Psoas muscle (tissue), 8 donors: Measurements from ENCODE around the gene CACNB1. TPM values are rescaled to one million over a fixed set of nuclear protein-coding genes. Genes with fewer than 3 reads are reported as not detected.
A peak's percentile ranks its signal among the peaks of the same experiment; 100 is the strongest.

Experiments used
- ATAC-seq, 4 donors: fragments of 200-7000 bp; cut with Tn5 transposase; one replicate each; pipeline ENCODE4 v1.9.1; 2020; ENCODE audit warnings: moderate library complexity in 3 of 4, mild to moderate bottlenecking in 2 of 4
- DNase-seq, 2 donors: peaks; one replicate each; pipeline ENCODE4 v3.0.0-alpha.2; 2020
- H3K27ac ChIP-seq: fragments of 200-600 bp; one replicate; pipeline ENCODE4 v1.8.0; 2022
- H3K27me3 ChIP-seq, 3 donors: fragments of 200-600 bp in 1 of 3; one replicate each; pipeline versions ENCODE4 v1.6.1 to v1.8.0; 2013 to 2022; ENCODE audit warnings: low read length in 2 of 3, mild to moderate bottlenecking in 2 of 3, moderate library complexity in 1 of 3; ENCODE audit not compliant: insufficient read depth in 3 of 3
- H3K36me3 ChIP-seq, 2 donors: fragments of 200-600 bp in 1 of 2; one replicate each; pipeline versions ENCODE4 v1.6.1 to v1.8.0; 2013 to 2022; ENCODE audit warnings: low read depth in 1 of 2, mild to moderate bottlenecking in 1 of 2, moderate library complexity in 1 of 2; ENCODE audit not compliant: insufficient read depth in 1 of 2
- H3K4me1 ChIP-seq: fragments of 200-600 bp; one replicate; pipeline ENCODE4 v1.8.0; 2022
- H3K4me3 ChIP-seq: fragments of 200-600 bp; one replicate; pipeline ENCODE4 v1.8.0; 2022; ENCODE audit warnings: mild to moderate bottlenecking
- H3K9me3 ChIP-seq: fragments of 200-600 bp; one replicate; pipeline ENCODE4 v1.8.0; 2022
- WGBS, 3 donors: extraction: QIAGEN DNeasy Blood & Tissue Kit; methylation state at CpG; one replicate each; pipeline versions ENCODE4 v1.1.6 to v1.1.7; 2013; 5-methylcytosine and 5-hydroxymethylcytosine counted together
- intact Hi-C, 2 donors: fragments of 100-400 bp; cut with DNase I; formaldehyde crosslinking; loops; one replicate each; pipeline versions ENCODE4 v1.11.0 to v1.14.2; 2022
- polyA plus RNA-seq, 3 donors: library from polyadenylated mRNA; stranded (reverse); fragments of 200-250 nt; gene quantifications; one replicate each; pipeline ENCODE4 v1.2.3, GENCODE V29; 2013
- total RNA-seq, 4 donors: library from RNA; stranded (reverse); fragmentation: NEBNext Ultra II Directional in 2 of 4; extraction: Animal tissue kit (Norgen Biotek cat#: 25700) in 2 of 4; gene quantifications; one replicate each; pipeline versions ENCODE4 v1.2.1 to v1.2.4, GENCODE V29; 2021 to 2023
- TF ChIP-seq, protein P1 (sequence below): fragments of 200-600 bp; IDR thresholded peaks from one replicate; pipeline ENCODE4 v1.8.0; 2022; ENCODE audit warnings: antibody characterized with exemption
- donor health status: healthy with polysubstance abuse.
- donor health status: DM: no; HTN: no; CAD: no; lungs with moderate emphysema.
- donor health status: Bipolar disorder and iron deficiency.
- donor health status: healthy.
- donor health status: DM: yes; HTN: yes; CAD: no.
- donor health status: DM: no; HTN: no; CAD: no.
- donor health status: DM: no; HTN: no; CAD: no.
- donor health status: DM: yes; HTN: yes; CAD: no.

Gene CACNB1
- total and polyA plus RNA-seq, 7 donors, result 88.2 to 274 (median 209) TPM

DNA sequence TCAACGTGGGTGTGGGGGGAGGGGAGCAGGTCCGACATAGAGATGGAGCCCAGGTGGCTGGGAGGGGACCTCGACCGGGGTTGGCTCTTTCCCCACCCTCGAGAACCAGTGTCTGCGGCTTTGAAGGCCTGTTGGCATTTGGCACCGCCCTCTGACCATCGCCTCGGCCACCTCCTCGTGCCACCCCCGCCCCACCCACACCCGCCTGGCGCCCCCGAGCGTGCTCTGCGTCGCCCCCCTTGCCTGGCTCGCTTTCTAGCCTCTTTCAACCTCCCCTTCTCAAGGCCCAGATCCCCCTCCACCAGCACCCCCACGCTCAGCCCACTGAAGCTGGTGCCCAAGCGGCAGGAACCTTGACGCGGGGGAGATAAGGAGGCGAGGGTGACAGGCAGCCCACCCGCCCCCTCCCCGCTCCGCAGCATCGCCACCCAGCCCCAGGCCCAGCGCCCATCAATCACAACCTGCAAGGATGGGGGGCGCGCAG is 619 bp downstream of the CACNB1 start:
- Histone ChIP-seq H3K4me1 (peaks cover 42% of the 10 kb centered on the region), H3K4me3 (peak overlapping the region; percentile 90), H3K27me3 (no peaks in the 10 kb centered on the region), H3K9me3 (no peaks in the 10 kb centered on the region), H3K27ac (peak overlapping the region; percentile 97), H3K36me3 (peaks cover 0 to 21% of the 10 kb centered on the region in 2 donors)
- DNase-seq, result peak; percentile 76 to 87
- intact Hi-C loops, result no loop called here
- TF ChIP-seq, protein P1, sequence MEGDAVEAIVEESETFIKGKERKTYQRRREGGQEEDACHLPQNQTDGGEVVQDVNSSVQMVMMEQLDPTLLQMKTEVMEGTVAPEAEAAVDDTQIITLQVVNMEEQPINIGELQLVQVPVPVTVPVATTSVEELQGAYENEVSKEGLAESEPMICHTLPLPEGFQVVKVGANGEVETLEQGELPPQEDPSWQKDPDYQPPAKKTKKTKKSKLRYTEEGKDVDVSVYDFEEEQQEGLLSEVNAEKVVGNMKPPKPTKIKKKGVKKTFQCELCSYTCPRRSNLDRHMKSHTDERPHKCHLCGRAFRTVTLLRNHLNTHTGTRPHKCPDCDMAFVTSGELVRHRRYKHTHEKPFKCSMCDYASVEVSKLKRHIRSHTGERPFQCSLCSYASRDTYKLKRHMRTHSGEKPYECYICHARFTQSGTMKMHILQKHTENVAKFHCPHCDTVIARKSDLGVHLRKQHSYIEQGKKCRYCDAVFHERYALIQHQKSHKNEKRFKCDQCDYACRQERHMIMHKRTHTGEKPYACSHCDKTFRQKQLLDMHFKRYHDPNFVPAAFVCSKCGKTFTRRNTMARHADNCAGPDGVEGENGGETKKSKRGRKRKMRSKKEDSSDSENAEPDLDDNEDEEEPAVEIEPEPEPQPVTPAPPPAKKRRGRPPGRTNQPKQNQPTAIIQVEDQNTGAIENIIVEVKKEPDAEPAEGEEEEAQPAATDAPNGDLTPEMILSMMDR, result no peak
- peak; percentile 30 to 43 (median 36) for ATAC-seq
- WGBS, 3 donors, result 1 to 3% (median 1%) methylated on average over 18 to 30 of the region's 30 CpGs

DNA sequence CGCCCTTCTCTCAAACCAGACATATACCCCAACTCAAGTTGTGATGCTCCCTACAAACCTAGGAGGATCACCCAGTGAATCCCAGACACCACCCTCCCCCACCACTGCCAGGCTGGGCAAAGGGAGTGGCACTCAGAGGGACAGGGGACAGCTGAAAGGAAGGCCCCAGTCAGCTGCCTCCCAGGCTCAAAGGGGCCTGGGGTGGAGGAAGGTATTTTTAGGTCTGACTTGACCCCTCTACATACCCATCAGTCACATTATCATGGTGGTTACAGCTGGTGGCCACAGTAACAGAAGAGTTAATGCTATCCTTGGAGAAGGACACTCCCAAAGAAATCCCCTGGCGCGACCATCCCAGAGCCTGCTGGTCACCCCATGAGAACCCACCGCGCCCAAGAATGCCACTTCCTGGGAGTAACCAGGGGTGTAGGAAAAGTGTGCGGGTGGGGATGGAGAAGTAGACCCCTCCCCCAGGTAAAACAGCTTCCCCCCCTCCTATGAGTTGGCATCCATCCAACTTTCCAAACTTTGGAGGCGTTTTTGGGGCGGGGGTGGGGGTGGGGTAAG is 1.1 kb downstream of the CACNB1 start:
- no peaks in the 10 kb centered on the region for H3K9me3 ChIP-seq
- H3K27ac ChIP-seq, result peak overlapping the region; percentile 97
- 13 to 30% (median 17%) methylated on average over 7 to 8 of the region's 8 CpGs for WGBS, 3 donors
- peaks cover 0 to 16% of the 10 kb centered on the region in 2 donors for H3K36me3 ChIP-seq
- intact Hi-C loops, result no loop called here
- ATAC-seq (peak; percentile 57 to 65 (median 60)), DNase-seq (peak; percentile 70 to 88)
- TF ChIP-seq, protein P1, result no peak
- H3K4me3 ChIP-seq, result peak overlapping the region; percentile 90
- peaks cover 37% of the 10 kb centered on the region for H3K4me1 ChIP-seq
- H3K27me3 ChIP-seq, result no peaks in the 10 kb centered on the region

DNA sequence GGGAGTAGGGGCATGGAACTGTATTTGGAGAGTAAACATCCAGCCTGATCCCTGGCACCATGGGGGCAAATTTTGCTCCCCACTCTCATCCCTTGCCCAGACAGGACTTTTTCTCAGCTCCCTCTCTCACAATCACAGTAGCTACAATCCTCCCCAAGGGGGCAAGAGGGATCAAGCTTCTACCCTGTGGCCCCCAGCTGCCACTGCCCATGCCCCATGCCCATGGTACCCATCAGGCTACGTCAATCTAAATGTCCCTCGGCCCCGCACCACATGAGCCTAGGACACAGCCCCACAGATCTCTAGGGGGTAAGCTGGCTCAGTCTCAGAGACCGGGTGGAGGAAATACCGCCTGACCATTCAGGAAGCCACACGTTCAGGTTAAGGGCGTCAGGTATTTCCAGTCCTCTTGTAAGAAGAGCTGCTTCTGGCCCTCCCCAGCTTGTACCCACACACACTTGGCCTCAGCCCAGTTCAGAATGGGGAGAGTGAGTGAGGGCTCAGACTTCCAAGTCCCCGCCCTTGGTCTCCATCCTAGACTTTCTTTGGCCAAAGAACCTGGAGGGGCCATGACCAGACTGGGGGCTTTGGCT is 1.8 kb downstream of the CACNB1 start:
- peak overlapping the region; percentile 97 for H3K27ac ChIP-seq

DNA sequence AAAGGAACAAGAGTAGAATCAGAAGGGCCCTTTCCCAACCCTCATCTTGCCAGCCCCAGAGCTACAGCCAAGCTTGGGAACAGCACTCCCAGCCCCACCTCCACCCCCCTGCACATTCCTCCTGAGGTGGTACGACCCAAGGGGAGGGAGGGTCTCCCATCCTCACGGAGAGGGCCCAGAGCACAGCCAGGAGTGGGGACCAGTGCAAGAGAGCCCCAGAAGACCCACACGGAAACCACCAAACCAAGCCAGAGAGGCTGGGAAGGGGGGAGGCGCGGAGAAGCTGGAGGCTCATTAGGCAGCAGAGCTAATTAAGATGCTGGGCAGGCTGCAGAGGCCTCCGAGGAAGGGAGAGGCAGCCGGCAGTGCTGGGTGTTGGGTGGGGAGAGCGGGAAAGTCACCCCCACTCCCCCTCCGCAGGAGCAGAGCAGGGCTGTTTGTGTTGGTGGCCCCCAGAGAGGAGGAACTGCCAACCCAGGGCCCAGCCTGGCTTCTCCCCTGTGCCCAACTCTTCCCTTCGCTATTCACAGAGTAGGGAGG is 2.4 kb downstream of the CACNB1 start:
- 57 to 74% (median 59%) methylated on average over 9 to 10 of the region's 10 CpGs for WGBS, 3 donors

More for the DNA sequence above, 1.8 kb downstream of the CACNB1 start:
- TF ChIP-seq, protein P1, result no peak
- ATAC-seq (peak in 3 of 4 donors; percentile 3 to 13 (median 5)), DNase-seq (peak in 1 of 2 donors; percentile 72)
- intact Hi-C loops, result no loop called here
- 22 to 54% (median 39%) methylated on average over 8 of the region's 8 CpGs for WGBS, 3 donors
- H3K4me3 ChIP-seq, result peak overlapping the region; percentile 90
- H3K4me1 ChIP-seq, result peaks cover 32% of the 10 kb centered on the region
- H3K36me3 ChIP-seq, result peaks cover 0 to 15% of the 10 kb centered on the region in 2 donors
- H3K9me3 ChIP-seq, result no peaks in the 10 kb centered on the region
- no peaks in the 10 kb centered on the region for H3K27me3 ChIP-seq

More for the DNA sequence above, 2.4 kb downstream of the CACNB1 start:
- peaks cover 0 to 20% of the 10 kb centered on the region in 2 donors for H3K36me3 ChIP-seq
- H3K27me3 ChIP-seq, result no peaks in the 10 kb centered on the region
- intact Hi-C loops, result no loop called here
- TF ChIP-seq, protein P1, result no peak
- H3K4me1 ChIP-seq, result peaks cover 32% of the 10 kb centered on the region
- no peak for ATAC-seq
- H3K4me3 ChIP-seq, result peak overlapping the region; percentile 90
- no peaks in the 10 kb centered on the region for H3K9me3 ChIP-seq
- H3K27ac ChIP-seq, result peak overlapping the region; percentile 97
- no peak for DNase-seq
